DMS79 (cell line): Measurements from ENCODE around the gene BCAN.
A peak's percentile ranks its signal among the peaks of the same experiment; 100 is the strongest.
"Not testable (repeated sequence)": the region's sequence is repeated elsewhere in the genome, so short reads cannot be mapped to it uniquely, and the experiment has no call there.

Source experiments
- DNase-seq: peaks from one replicate; lab custom pipeline; 2025; lab: John Stamatoyannopoulos, UW

BCAN gene

GRCh38 chr1:156616463-156616862, 25.5 kb upstream of the BCAN start:
- DNase-seq, result no peak

GRCh38 chr1:156618853-156619581, 22.9 kb upstream of the BCAN start, which contains the start of gene HAPLN2:
TSS of gene HAPLN2 (plus strand) at chr1:156619415. CDS start at chr1:156623491, 4,076 bp downstream.
- DNase-seq, result no peak

GRCh38 chr1:156619582-156619955, 22.3 kb upstream of the BCAN start:
- no peak for DNase-seq

GRCh38 chr1:156622581-156623297, 19.2 kb upstream of the BCAN start:
- DNase-seq, result no peak

GRCh38 chr1:156623946-156624813, 17.7 kb upstream of the BCAN start:
- DNase-seq, result peak; percentile 48

GRCh38 chr1:156624814-156625435, 17.0 kb upstream of the BCAN start:
- DNase-seq, result no peak

GRCh38 chr1:156625436-156626078, 16.4 kb upstream of the BCAN start:
- DNase-seq, result no peak

GRCh38 chr1:156626079-156626438, 15.9 kb upstream of the BCAN start:
- no peak for DNase-seq

- no peak for DNase-seq
Measured at GRCh38 chr1:156627313-156627880, 14.5 kb upstream of the BCAN start.

- DNase-seq, result no peak
Measured at GRCh38 chr1:156629823-156630449, 12.0 kb upstream of the BCAN start.

GRCh38 chr1:156631152-156631551, 10.8 kb upstream of the BCAN start:
- DNase-seq, result not testable (repeated sequence)

GRCh38 chr1:156632355-156632754, 9.6 kb upstream of the BCAN start:
- no peak for DNase-seq

- DNase-seq, result no peak
Measured at GRCh38 chr1:156638189-156638985, 3.5 kb upstream of the BCAN start.

- no peak for DNase-seq
Measured at GRCh38 chr1:156639601-156640101, 2.3 kb upstream of the BCAN start.

- DNase-seq, result no peak
Measured at GRCh38 chr1:156640842-156641706, 843 bp upstream of the BCAN start.

- DNase-seq, result no peak
Measured at GRCh38 chr1:156642265-156643048, 540 bp downstream of the BCAN start.

- no peak for DNase-seq
Measured at GRCh38 chr1:156643049-156643777, 1.3 kb downstream of the BCAN start.
